Measurements from ENCODE around the gene TMEM129.

The TMEM129 gene

GRCh38 chr4:1758306-1759121 is 37.4 kb upstream of the TMEM129 start:
- DNase-seq (ENCODE audit: low spot score) = no peak

GRCh38 chr4:1757836-1758235 is 36.7 kb upstream of the TMEM129 start:
- no peak for DNase-seq (ENCODE audit: low spot score)

- no peak for DNase-seq (ENCODE audit: low spot score)
These were observed 36.0 kb upstream of the TMEM129 start for GRCh38 chr4:1756893-1757779.

- no peak for DNase-seq (ENCODE audit: low spot score)
These were observed 35.0 kb upstream of the TMEM129 start for GRCh38 chr4:1756079-1756478.

- no peak for DNase-seq (ENCODE audit: low spot score)
These were observed 34.2 kb upstream of the TMEM129 start for GRCh38 chr4:1755297-1755696.

- no peak for DNase-seq (ENCODE audit: low spot score)
These were observed 33.2 kb upstream of the TMEM129 start for GRCh38 chr4:1754336-1754735.

GRCh38 chr4:1753697-1754311 is 32.7 kb upstream of the TMEM129 start:
- DNase-seq (ENCODE audit: low spot score) = no peak

- DNase-seq (ENCODE audit: low spot score) = no peak
These were observed 32.2 kb upstream of the TMEM129 start for GRCh38 chr4:1753294-1753696.

- no peak for DNase-seq (ENCODE audit: low spot score)
These were observed 31.3 kb upstream of the TMEM129 start for GRCh38 chr4:1752284-1753041.

GRCh38 chr4:1751919-1752283 is 30.8 kb upstream of the TMEM129 start:
- DNase-seq (ENCODE audit: low spot score) = no peak

- no peak for DNase-seq (ENCODE audit: low spot score)
These were observed 30.2 kb upstream of the TMEM129 start for GRCh38 chr4:1751155-1751918.

- no peak for DNase-seq (ENCODE audit: low spot score)
These were observed 29.4 kb upstream of the TMEM129 start for GRCh38 chr4:1750381-1751154.

- DNase-seq (ENCODE audit: low spot score) = no peak
These were observed 28.7 kb upstream of the TMEM129 start for GRCh38 chr4:1749826-1750225.

GRCh38 chr4:1749370-1749769 is 28.2 kb upstream of the TMEM129 start:
- DNase-seq (ENCODE audit: low spot score) = no peak

- DNase-seq (ENCODE audit: low spot score) = peak; percentile 71
These were observed 27.4 kb upstream of the TMEM129 start for GRCh38 chr4:1748465-1748995.

GRCh38 chr4:1747603-1747967 is 26.5 kb upstream of the TMEM129 start:
- no peak for DNase-seq (ENCODE audit: low spot score)

- no peak for DNase-seq (ENCODE audit: low spot score)
These were observed 25.9 kb upstream of the TMEM129 start for GRCh38 chr4:1746919-1747602.

GRCh38 chr4:1746265-1746691 is 25.2 kb upstream of the TMEM129 start:
- peak; percentile 74 for DNase-seq (ENCODE audit: low spot score)

- DNase-seq (ENCODE audit: low spot score) = no peak
These were observed 24.6 kb upstream of the TMEM129 start for GRCh38 chr4:1745697-1746096.

- no peak for DNase-seq (ENCODE audit: low spot score)
These were observed 24.0 kb upstream of the TMEM129 start for GRCh38 chr4:1745165-1745564.
